H7 (cell line): ENCODE data around the gene MINK1. TPM values are rescaled to one million over a fixed set of nuclear protein-coding genes. Genes with fewer than 3 reads are reported as not detected.

Experiments
- DNase-seq: peaks from one replicate; pipeline ENCODE4 v3.0.0; 2012
- H3K27me3 ChIP-seq: 2 replicates; pipeline ENCODE4 v1.6.0; 2011; ENCODE audit warnings: mild to moderate bottlenecking, low read length; ENCODE audit not compliant: control insufficient read depth, insufficient read depth
- H3K36me3 ChIP-seq: replicated peaks from 2 replicates; pipeline ENCODE4 v1.5.1; 2011; ENCODE audit warnings: low read length; ENCODE audit not compliant: control insufficient read depth, insufficient read depth
- H3K4me3 ChIP-seq: 2 replicates; pipeline ENCODE4 v1.5.1; 2011; ENCODE audit warnings: low read depth, mild to moderate bottlenecking, control low read depth, low read length, moderate library complexity; ENCODE audit not compliant: insufficient read depth
- total RNA-seq: library from RNA; depleted of rRNA; stranded (reverse); fragments of >200 nt; shearing (Covaris generic); gene quantifications from 2 replicates; pipeline ENCODE4 v1.2.3, GENCODE V29; 2014

MINK1 gene
- total RNA-seq, 1 experiment from 2014 or later, result 42.4 TPM

DNA sequence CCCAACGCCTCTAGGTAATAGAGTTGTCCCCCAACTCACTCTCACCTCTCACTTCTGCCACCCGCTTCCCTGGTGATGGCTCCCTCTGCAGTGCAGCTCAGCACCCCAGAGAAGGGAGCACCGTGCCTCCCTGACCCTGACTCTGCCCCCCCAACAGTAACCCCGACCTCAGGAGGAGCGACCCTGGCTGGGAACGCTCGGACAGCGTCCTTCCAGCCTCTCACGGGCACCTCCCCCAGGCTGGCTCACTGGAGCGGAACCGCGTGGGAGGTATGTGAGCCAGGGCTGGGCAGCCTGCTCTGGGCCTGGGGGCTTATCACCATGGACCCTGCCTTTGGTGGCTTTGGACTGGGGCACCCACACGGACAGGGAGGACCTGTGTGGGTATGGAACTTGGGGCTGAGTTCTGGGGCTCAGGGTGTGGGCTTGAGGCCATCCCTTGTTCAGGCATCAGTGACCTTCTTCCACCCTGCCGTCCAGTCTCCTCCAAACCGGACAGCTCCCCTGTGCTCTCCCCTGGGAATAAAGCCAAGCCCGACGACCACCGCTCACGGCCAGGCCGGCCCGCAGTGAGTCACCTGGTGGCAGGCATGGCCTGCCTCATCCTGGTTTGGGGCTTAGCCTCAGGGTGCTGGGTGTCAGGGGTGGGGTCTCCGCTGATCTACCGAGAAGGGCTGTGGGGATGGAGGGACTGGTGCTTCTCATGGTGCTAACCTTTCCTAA is 59.5 kb downstream of the MINK1 start:
- Histone ChIP-seq H3K36me3 (peaks cover 28% of the 10 kb centered on the region), H3K4me3 (no peak overlapping the region), H3K27me3 (no peaks in the 10 kb centered on the region)
- DNase-seq, result peak; percentile 51

DNA sequence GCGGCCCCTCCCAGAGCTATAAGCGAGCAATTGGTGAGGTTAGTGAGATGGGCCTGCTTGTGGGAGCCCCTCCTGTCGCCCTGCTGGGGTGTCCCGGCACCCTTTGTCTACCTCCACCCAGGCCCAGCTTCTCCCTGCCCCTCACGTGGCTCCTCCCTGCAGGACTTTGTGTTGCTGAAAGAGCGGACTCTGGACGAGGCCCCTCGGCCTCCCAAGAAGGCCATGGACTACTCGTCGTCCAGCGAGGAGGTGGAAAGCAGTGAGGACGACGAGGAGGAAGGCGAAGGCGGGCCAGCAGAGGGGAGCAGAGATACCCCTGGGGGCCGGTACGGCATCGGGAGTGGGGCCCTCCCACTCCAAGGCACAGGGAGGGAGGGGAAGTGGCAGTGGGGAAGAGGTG is 60.1 kb downstream of the MINK1 start:
- peaks cover 28% of the 10 kb centered on the region for H3K36me3 ChIP-seq

GRCh38 chr17:4893721-4894560 is 60.8 kb downstream of the MINK1 start:
- DNase-seq, result peak; percentile 44
- H3K36me3 ChIP-seq, result peaks cover 28% of the 10 kb centered on the region
- H3K4me3 ChIP-seq, result no peak overlapping the region
- H3K27me3 ChIP-seq, result peaks cover under 1% of the 10 kb centered on the region; the same call in 1 of the 2 replicates

More for the DNA sequence above, 60.1 kb downstream of the MINK1 start:
- Histone ChIP-seq H3K27me3 (no peaks in the 10 kb centered on the region), H3K4me3 (no peak overlapping the region)
- DNase-seq, result peak; percentile 42

DNA sequence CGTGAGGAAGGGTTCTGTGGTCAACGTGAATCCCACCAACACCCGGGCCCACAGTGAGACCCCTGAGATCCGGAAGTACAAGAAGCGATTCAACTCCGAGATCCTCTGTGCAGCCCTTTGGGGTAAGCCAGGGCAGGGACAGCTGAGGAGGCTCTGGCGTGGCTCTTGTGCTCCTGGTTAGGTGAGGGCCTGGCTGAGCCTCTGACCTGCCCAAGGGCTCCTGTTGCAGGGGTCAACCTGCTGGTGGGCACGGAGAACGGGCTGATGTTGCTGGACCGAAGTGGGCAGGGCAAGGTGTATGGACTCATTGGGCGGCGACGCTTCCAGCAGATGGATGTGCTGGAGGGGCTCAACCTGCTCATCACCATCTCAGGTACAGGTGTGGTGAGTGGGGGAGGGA is 62.0 kb downstream of the MINK1 start:
- Histone ChIP-seq H3K36me3 (peaks cover 28% of the 10 kb centered on the region), H3K27me3 (peaks cover 11% of the 10 kb centered on the region; the same call in 1 of the 2 replicates), H3K4me3 (no peak overlapping the region)
- DNase-seq, result peak; percentile 42

- Histone ChIP-seq H3K36me3 (peaks cover 21% of the 10 kb centered on the region), H3K4me3 (no peak overlapping the region), H3K27me3 (peaks cover 15% of the 10 kb centered on the region; the same call in 1 of the 2 replicates)
- DNase-seq, result peak; percentile 91
These were observed 62.7 kb downstream of the MINK1 start for GRCh38 chr17:4895657-4896331.

DNA sequence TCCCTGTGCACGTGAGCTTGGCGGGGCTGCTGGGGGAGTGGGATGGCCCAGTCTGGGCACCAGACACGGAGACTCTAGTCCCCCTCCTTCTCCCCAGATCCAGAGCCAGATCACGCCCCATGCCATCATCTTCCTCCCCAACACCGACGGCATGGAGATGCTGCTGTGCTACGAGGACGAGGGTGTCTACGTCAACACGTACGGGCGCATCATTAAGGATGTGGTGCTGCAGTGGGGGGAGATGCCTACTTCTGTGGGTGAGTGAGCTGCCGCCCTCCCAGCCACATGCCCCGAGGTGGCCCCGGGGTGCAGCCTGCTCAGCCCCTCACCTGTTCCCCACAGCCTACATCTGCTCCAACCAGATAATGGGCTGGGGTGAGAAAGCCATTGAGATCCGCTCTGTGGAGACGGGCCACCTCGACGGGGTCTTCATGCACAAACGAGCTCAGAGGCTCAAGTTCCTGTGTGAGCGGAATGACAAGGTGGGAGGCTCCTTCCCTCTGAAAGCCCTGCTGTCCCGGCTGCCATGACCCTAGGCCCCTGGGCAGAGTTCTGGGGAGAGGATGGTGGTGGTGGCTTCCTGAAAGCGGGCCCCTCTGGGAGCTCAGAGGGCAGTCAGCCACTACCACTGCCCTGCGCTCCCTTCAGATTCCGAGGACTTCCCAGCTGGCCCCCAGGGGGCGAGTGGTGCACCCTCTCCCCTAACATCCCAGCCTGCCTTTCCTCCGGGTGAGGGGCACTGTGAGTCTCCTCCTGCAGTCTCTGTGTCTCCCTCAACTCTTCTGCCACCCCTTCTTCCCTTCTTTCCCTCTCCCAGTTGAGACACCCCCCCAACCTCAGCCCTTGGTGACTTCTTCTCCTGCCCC is 63.4 kb downstream of the MINK1 start:
- no peak overlapping the region for H3K4me3 ChIP-seq
- H3K36me3 ChIP-seq, result peaks cover 16% of the 10 kb centered on the region
- peaks cover 20% of the 10 kb centered on the region; the same call in 1 of the 2 replicates for H3K27me3 ChIP-seq
- peak; percentile 60 for DNase-seq

DNA sequence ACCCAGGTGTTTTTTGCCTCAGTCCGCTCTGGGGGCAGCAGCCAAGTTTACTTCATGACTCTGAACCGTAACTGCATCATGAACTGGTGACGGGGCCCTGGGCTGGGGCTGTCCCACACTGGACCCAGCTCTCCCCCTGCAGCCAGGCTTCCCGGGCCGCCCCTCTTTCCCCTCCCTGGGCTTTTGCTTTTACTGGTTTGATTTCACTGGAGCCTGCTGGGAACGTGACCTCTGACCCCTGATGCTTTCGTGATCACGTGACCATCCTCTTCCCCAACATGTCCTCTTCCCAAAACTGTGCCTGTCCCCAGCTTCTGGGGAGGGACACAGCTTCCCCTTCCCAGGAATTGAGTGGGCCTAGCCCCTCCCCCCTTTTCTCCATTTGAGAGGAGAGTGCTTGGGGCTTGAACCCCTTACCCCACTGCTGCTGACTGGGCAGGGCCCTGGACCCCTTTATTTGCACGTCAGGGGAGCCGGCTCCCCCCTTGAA is 64.1 kb downstream of the MINK1 start:
- peak; percentile 35 for DNase-seq
- Histone ChIP-seq H3K4me3 (no peak overlapping the region), H3K36me3 (peaks cover 16% of the 10 kb centered on the region), H3K27me3 (peaks cover 22% of the 10 kb centered on the region; the same call in 1 of the 2 replicates)

DNA sequence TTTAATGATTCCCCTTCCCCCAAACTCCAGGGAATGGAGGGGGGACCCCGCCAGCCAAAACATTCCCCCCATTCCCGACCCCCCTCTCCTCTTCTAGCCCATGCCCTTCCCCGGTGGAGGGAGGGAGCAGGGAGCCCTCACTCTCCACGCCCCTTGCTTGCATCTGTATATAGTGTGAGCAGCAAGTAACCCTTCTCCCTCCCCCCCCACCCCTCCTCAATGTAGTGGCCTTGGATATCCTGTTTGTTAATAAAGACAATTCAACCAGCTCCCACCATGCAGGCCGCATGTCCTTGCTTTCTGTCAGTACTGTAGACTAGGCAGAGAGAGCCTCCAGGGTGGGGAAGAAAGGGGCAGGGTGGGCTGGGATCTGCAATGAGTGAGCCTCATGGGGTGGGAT is 64.6 kb downstream of the MINK1 start:
- Histone ChIP-seq H3K27me3 (peaks cover 22% of the 10 kb centered on the region; the same call in 1 of the 2 replicates), H3K4me3 (no peak overlapping the region), H3K36me3 (peaks cover 16% of the 10 kb centered on the region)
- peak; percentile 22 for DNase-seq

GRCh38 chr17:4898351-4898750 is 65.2 kb downstream of the MINK1 start:
- Histone ChIP-seq H3K27me3 (peaks cover 22% of the 10 kb centered on the region; the same call in 1 of the 2 replicates), H3K4me3 (peak overlapping the region; percentile 64; the same call in 1 of the 2 replicates), H3K36me3 (peaks cover 16% of the 10 kb centered on the region)
- DNase-seq, result peak; percentile 16

DNA sequence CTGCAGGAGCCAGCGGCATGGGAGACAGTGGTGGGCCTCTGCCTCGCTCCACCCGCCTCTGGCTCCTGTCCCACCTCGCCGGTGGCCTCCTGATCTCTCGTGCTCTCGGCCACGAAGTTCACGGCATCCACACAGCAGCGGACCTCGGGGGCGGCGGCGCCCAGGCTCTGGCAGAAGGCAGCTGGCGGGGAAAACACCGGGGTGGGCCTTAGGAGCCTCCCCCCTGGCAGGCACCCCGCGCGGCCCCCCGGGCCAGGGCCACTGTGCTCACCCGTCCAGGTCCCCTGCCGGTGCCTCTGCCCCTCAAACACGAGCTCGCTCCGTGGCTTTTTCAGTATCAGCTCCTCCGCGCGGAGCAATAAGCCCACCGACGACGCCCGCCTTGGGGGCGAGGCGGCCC is 65.8 kb downstream of the MINK1 start:
- H3K36me3 ChIP-seq, result peaks cover 16% of the 10 kb centered on the region
- H3K4me3 ChIP-seq, result peak overlapping the region; percentile 64
- H3K27me3 ChIP-seq, result peaks cover 22% of the 10 kb centered on the region; the same call in 1 of the 2 replicates
- DNase-seq, result no peak

- Histone ChIP-seq H3K27me3 (peaks cover 22% of the 10 kb centered on the region; the same call in 1 of the 2 replicates), H3K36me3 (peaks cover 13% of the 10 kb centered on the region), H3K4me3 (peak within 1 kb of the TSS; percentile 64)
- DNase-seq, result peak; percentile 75
These were observed 66.4 kb downstream of the MINK1 start, which contains the start of gene C17orf107 for GRCh38 chr17:4899341-4900230. Gene C17orf107 (plus strand): TSS chr17:4899536. CDS start chr17:4899763, 227 bp downstream.

GRCh38 chr17:4900231-4901107 is 67.3 kb downstream of the MINK1 start:
- peak overlapping the region; percentile 64 for H3K4me3 ChIP-seq
- H3K27me3 ChIP-seq, result peaks cover 22% of the 10 kb centered on the region; the same call in 1 of the 2 replicates
- DNase-seq, result peak; percentile 93
- peaks cover 6% of the 10 kb centered on the region for H3K36me3 ChIP-seq
